CD14-positive monocyte (primary cell): ENCODE results near the gene ZNF282. TPM values are rescaled to one million over a fixed set of nuclear protein-coding genes. Genes with fewer than 3 reads are reported as not detected.

ENCODE experiments used
- DNase-seq, 3 donors: peaks; one replicate each; pipeline ENCODE4 v3.0.0-alpha.2; 2011 to 2022
- H2AFZ ChIP-seq: 2 replicates; pipeline ENCODE4 v1.6.0; 2012; ENCODE audit warnings: mild to moderate bottlenecking, low read depth, low read length, inconsistent platforms; ENCODE audit not compliant: insufficient read depth, poor library complexity, severe bottlenecking
- H3K27ac ChIP-seq, 2 donors: 1 replicate in 1 of 2; 2 replicates in 1 of 2; pipeline ENCODE4 v1.5.1; 2012 to 2013; ENCODE audit warnings: low read length in 2 of 2, control low read depth in 1 of 2, inconsistent platforms in 1 of 2, low read depth in 1 of 2, mild to moderate bottlenecking in 1 of 2
- H3K27me3 ChIP-seq, 2 donors: one replicate each; pipeline versions ENCODE4 v1.6.0 to v1.6.1; 2011 to 2013; ENCODE audit warnings: low read length in 2 of 2; ENCODE audit not compliant: control insufficient read depth in 2 of 2, insufficient read depth in 2 of 2
- H3K36me3 ChIP-seq, 2 donors: replicated peaks in 1 of 2; 1 replicate in 1 of 2; 2 replicates in 1 of 2; pipeline versions ENCODE4 v1.5.1 to v1.6.1; 2012 to 2013; ENCODE audit warnings: low read length in 2 of 2, control low read depth in 1 of 2, inconsistent platforms in 1 of 2, mild to moderate bottlenecking in 1 of 2; ENCODE audit not compliant: insufficient read depth in 2 of 2, control insufficient read depth in 1 of 2
- H3K4me1 ChIP-seq, 2 donors: 1 replicate in 1 of 2; 2 replicates in 1 of 2; pipeline versions ENCODE4 v1.5.1 to v1.6.1; 2012 to 2013; ENCODE audit warnings: low read length in 2 of 2, control low read depth in 1 of 2, inconsistent platforms in 1 of 2, mild to moderate bottlenecking in 1 of 2, moderate library complexity in 1 of 2; ENCODE audit not compliant: insufficient read depth in 2 of 2, control insufficient read depth in 1 of 2
- H3K4me2 ChIP-seq: replicated peaks from 2 replicates; pipeline ENCODE3; 2012; ENCODE audit warnings: low read length, moderate library complexity, mild to moderate bottlenecking; ENCODE audit not compliant: poor library complexity, severe bottlenecking; ENCODE audit errors: extremely low read depth
- H3K4me3 ChIP-seq, 3 experiments: fragments of 200-600 bp in 1 of 3; sonication (generic) in 1 of 3; replicated peaks in 1 of 3; 1 replicate in 2 of 3; 2 replicates in 1 of 3; pipeline ENCODE4 v1.5.1; 2011 to 2013; ENCODE audit warnings: low read length in 3 of 3, mild to moderate bottlenecking in 3 of 3, control low read depth in 2 of 3, low read depth in 2 of 3, inconsistent platforms in 1 of 3, moderate library complexity in 1 of 3
- H3K79me2 ChIP-seq: 2 replicates; pipeline ENCODE4 v1.6.0; 2012; ENCODE audit warnings: mild to moderate bottlenecking, control low read depth, inconsistent platforms, low read length, moderate library complexity; ENCODE audit not compliant: insufficient read depth
- H3K9ac ChIP-seq: 2 replicates; pipeline ENCODE4 v1.6.0; 2017; ENCODE audit warnings: low read length, mild to moderate bottlenecking; ENCODE audit not compliant: insufficient read depth, poor library complexity, severe bottlenecking
- H3K9me3 ChIP-seq, 2 donors: replicated peaks in 1 of 2; 1 replicate in 1 of 2; 2 replicates in 1 of 2; pipeline versions ENCODE4 v1.5.1 to v1.6.1; 2012 to 2013; ENCODE audit warnings: low read length in 2 of 2, control low read depth in 1 of 2; ENCODE audit not compliant: control insufficient read depth in 1 of 2, insufficient read depth in 1 of 2
- H4K20me1 ChIP-seq: 2 replicates; pipeline ENCODE4 v1.6.0; 2012; ENCODE audit warnings: mild to moderate bottlenecking, low read length, control low read depth, moderate library complexity; ENCODE audit not compliant: insufficient read depth
- H3K27ac Mint-ChIP-seq, 7 donors: one replicate each; pipeline ENCODE4 v1.8.0; 2020; ENCODE audit warnings: mild to moderate bottlenecking in 7 of 7, mixed read lengths in 7 of 7, moderate library complexity in 6 of 7, inconsistent platforms in 2 of 7
- H3K27me3 Mint-ChIP-seq, 3 donors: one replicate each; pipeline ENCODE4 v1.8.0; 2021 to 2022; ENCODE audit warnings: low read depth in 3 of 3, mild to moderate bottlenecking in 3 of 3, mixed read lengths in 3 of 3, moderate library complexity in 3 of 3, inconsistent platforms in 1 of 3
- H3K36me3 Mint-ChIP-seq, 2 donors: one replicate each; pipeline ENCODE4 v1.8.0; 2020; ENCODE audit warnings: mixed read lengths in 2 of 2, inconsistent platforms in 1 of 2, mild to moderate bottlenecking in 1 of 2
- H3K4me1 Mint-ChIP-seq: one replicate; pipeline ENCODE4 v1.8.0; 2020; ENCODE audit warnings: mild to moderate bottlenecking, mixed read lengths
- H3K4me3 Mint-ChIP-seq, 2 donors: one replicate each; pipeline ENCODE4 v1.8.0; 2020; ENCODE audit warnings: mild to moderate bottlenecking in 2 of 2, mixed read lengths in 2 of 2, moderate library complexity in 1 of 2
- H3K9me3 Mint-ChIP-seq, 7 donors: one replicate each; pipeline ENCODE4 v1.8.0; 2020 to 2022; ENCODE audit warnings: mixed read lengths in 7 of 7, mild to moderate bottlenecking in 6 of 7, moderate library complexity in 6 of 7, inconsistent platforms in 2 of 7
- intact Hi-C, 2 donors: fragments of 100-400 bp; cut with micrococcal nuclease; formaldehyde crosslinking; loops; one replicate each; pipeline versions ENCODE4 v1.15.0 to v1.15.1; 2023
- polyA plus RNA-seq, 3 donors: library from polyadenylated mRNA; depleted of rRNA in 1 of 3; unstranded in 2 of 3; stranded (reverse) in 1 of 3; fragments of 300-500 nt in 2 of 3; fragments of >200 nt in 1 of 3; fragmentation: Illumina TruSeq in 2 of 3; gene quantifications; 1 replicate in 2 of 3; 2 replicates in 1 of 3; pipeline ENCODE4 v1.2.3, GENCODE V29; 2012 to 2021
- TF ChIP-seq, protein P1 (sequence below): fragments of 200-600 bp; IDR thresholded peaks from one replicate; pipeline ENCODE4 v1.8.0; 2022; ENCODE audit warnings: antibody characterized with exemption, mild to moderate bottlenecking

The ZNF282 gene
- polyA plus RNA-seq, 3 donors: 0.51 to 6.2 (median 0.86) TPM

DNA sequence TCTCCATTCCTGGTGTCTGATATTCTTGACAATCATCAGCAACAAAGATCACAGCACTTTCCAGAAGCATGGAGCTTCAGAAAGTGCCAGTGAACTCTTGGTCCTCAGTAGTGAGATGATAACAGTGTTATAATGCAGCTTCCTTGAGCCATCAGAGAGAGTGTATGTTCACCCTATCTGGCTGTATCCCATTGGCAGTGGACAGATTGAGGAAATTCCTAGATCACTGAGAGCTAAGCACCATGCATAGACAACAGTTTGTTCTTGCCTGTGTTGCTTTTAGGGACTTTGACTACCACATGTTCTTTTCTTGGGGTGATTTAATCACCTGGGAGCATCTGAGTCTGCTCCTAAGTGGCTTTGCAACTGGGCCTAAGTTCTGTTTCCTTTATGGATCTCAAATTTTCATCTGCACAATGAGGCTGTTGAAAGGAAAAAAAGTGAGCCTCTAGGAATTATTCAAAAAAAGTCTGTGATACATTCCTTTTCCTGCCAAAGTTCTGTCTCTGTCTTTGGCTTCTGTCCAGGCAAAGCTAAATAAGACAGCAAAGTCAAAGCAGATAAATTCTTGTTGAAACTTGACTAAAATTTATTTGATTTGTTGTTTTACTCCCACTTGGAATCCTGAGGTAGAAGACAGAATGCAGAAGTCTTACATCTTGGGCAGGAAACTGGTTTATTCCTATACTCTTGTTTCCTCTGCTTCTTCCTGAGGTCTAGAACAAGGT lies 14.5 kb upstream of the ZNF282 start:
- TF ChIP-seq, protein P1, sequence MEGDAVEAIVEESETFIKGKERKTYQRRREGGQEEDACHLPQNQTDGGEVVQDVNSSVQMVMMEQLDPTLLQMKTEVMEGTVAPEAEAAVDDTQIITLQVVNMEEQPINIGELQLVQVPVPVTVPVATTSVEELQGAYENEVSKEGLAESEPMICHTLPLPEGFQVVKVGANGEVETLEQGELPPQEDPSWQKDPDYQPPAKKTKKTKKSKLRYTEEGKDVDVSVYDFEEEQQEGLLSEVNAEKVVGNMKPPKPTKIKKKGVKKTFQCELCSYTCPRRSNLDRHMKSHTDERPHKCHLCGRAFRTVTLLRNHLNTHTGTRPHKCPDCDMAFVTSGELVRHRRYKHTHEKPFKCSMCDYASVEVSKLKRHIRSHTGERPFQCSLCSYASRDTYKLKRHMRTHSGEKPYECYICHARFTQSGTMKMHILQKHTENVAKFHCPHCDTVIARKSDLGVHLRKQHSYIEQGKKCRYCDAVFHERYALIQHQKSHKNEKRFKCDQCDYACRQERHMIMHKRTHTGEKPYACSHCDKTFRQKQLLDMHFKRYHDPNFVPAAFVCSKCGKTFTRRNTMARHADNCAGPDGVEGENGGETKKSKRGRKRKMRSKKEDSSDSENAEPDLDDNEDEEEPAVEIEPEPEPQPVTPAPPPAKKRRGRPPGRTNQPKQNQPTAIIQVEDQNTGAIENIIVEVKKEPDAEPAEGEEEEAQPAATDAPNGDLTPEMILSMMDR: no peak
- Mint-ChIP-seq H3K36me3 (peaks cover 46 to 68% of the 10 kb centered on the region in 2 donors), H3K4me1 (no peaks in the 10 kb centered on the region), H3K27me3 (no peaks in the 10 kb centered on the region), H3K27ac (no peak overlapping the region), H3K9me3 (no peaks in the 10 kb centered on the region), H3K4me3 (no peak overlapping the region)
- Histone ChIP-seq H3K27me3 (no peaks in the 10 kb centered on the region), H3K79me2 (no peaks in the 10 kb centered on the region), H3K4me3 (no peak overlapping the region), H3K36me3 (peaks cover 43 to 67% of the 10 kb centered on the region in 2 donors), H3K4me1 (no peaks in the 10 kb centered on the region), H4K20me1 (peaks cover 3% of the 10 kb centered on the region), H3K4me2 (no peak overlapping the region), H3K9ac (no peak overlapping the region), H3K27ac (peak overlapping the region in 1 of 2 donors; percentile 4), H3K9me3 (no peaks in the 10 kb centered on the region), H2AFZ (no peak overlapping the region)
- no peak for DNase-seq
- intact Hi-C loops: no loop called here

DNA sequence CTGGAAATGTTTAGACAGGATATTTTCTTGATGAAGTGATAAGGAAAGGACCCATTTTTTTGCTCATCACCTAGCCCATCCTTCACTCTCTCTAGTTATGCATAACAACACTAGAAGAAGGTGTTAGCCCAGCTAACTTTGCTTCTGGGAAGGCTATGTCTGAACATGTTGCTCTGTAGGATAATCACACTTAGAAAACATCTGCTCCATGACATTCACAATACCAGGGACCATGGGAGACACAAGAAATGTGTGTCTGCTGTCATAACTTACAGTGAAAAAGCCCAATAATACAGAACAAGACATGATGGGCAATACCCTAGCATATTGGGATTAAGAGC lies 13.9 kb upstream of the ZNF282 start:
- H3K9me3 Mint-ChIP-seq: no peaks in the 10 kb centered on the region
- no peaks in the 10 kb centered on the region for H3K4me1 ChIP-seq
- H3K4me1 Mint-ChIP-seq: no peaks in the 10 kb centered on the region
- H3K27me3 Mint-ChIP-seq: no peaks in the 10 kb centered on the region
- H3K4me3 ChIP-seq: no peak overlapping the region
- peaks cover 3% of the 10 kb centered on the region for H4K20me1 ChIP-seq
- no peak overlapping the region for H3K27ac Mint-ChIP-seq
- no peak overlapping the region for H3K9ac ChIP-seq
- no peaks in the 10 kb centered on the region for H3K27me3 ChIP-seq
- peaks cover 42 to 63% of the 10 kb centered on the region in 2 donors for H3K36me3 Mint-ChIP-seq
- DNase-seq: no peak
- H2AFZ ChIP-seq: no peak overlapping the region
- H3K4me3 Mint-ChIP-seq: no peak overlapping the region
- H3K79me2 ChIP-seq: no peaks in the 10 kb centered on the region
- H3K9me3 ChIP-seq: no peaks in the 10 kb centered on the region
- peaks cover 38 to 62% of the 10 kb centered on the region in 2 donors for H3K36me3 ChIP-seq
- TF ChIP-seq, protein P1: no peak
- H3K27ac ChIP-seq: peak overlapping the region in 1 of 2 donors; percentile 4
- intact Hi-C loops: no loop called here
- H3K4me2 ChIP-seq: no peak overlapping the region
